OCI-LY3 (cell line): ENCODE results near the gene MPV17L2.

Experiments used
- H2AFZ ChIP-seq: fragments of 200-600, 300-600 bp; shearing (Covaris generic); 2 replicates; pipeline ENCODE4 v1.6.0; 2014; ENCODE audit warnings: antibody characterized with exemption, low read depth, low read length
- H3K27ac ChIP-seq: fragments of 200-600, 300-600 bp; sonication (generic); 2 replicates; pipeline ENCODE4 v1.5.1; 2014; ENCODE audit warnings: mild to moderate bottlenecking, low read length, moderate library complexity, mixed read lengths
- H3K27me3 ChIP-seq: fragments of 200-600, 300-600 bp; sonication (generic); 2 replicates; pipeline ENCODE4 v1.6.1; 2014; ENCODE audit warnings: low read depth, low read length, mixed read lengths
- H3K36me3 ChIP-seq: fragments of 200-600, 300-600 bp; sonication (generic); replicated peaks from 2 replicates; pipeline ENCODE3; 2014; ENCODE audit warnings: low read depth, low read length, mixed read lengths
- H3K4me1 ChIP-seq: fragments of 300-600, 200-600 bp; sonication (generic); 2 replicates; pipeline ENCODE4 v1.6.1; 2014; ENCODE audit warnings: low read length, mixed read lengths
- H3K4me2 ChIP-seq: fragments of 200-600, 300-600 bp; sonication (generic); 2 replicates; pipeline ENCODE4 v1.6.1; 2014; ENCODE audit warnings: low read length, mixed read lengths
- H3K4me3 ChIP-seq: fragments of 300-600, 200-600 bp; sonication (generic); 2 replicates; pipeline ENCODE4 v1.5.1; 2014; ENCODE audit warnings: antibody characterized with exemption, mild to moderate bottlenecking, low read length, moderate library complexity
- H3K79me2 ChIP-seq: fragments of 300-600, 200-600 bp; shearing (Covaris generic); 2 replicates; pipeline ENCODE4 v1.6.1; 2014; ENCODE audit warnings: mild to moderate bottlenecking, low read length, mixed read lengths
- H3K9ac ChIP-seq: fragments of 300-600, 200-600 bp; shearing (Covaris generic); 2 replicates; pipeline ENCODE4 v1.6.0; 2014; ENCODE audit warnings: mild to moderate bottlenecking, low read length, moderate library complexity
- H3K9me3 ChIP-seq: fragments of 200-600, 300-600 bp; shearing (Covaris generic); 2 replicates; pipeline ENCODE4 v1.6.1; 2014; ENCODE audit warnings: low read length, mixed read lengths; ENCODE audit not compliant: insufficient read depth
- H4K20me1 ChIP-seq: fragments of 200-600, 300-600 bp; sonication (generic); 2 replicates; pipeline ENCODE4 v1.6.1; 2016; ENCODE audit warnings: low read length, mixed read lengths; ENCODE audit not compliant: insufficient read depth
- EZH2phosphoT487 ChIP-seq: fragments of 200-600 bp; shearing (Covaris generic); IDR thresholded peaks from 2 replicates; pipeline ENCODE4 v1.6.1; 2018; ENCODE audit warnings: antibody characterized with exemption, mixed run types, low read depth
- TF ChIP-seq, protein P1 (sequence below): fragments of 200-600, 300-600 bp; sonication (generic); IDR thresholded peaks from 2 replicates; pipeline ENCODE4 v1.5.1; 2014; ENCODE audit warnings: antibody characterized with exemption, low read length, low read depth

Gene MPV17L2

DNA sequence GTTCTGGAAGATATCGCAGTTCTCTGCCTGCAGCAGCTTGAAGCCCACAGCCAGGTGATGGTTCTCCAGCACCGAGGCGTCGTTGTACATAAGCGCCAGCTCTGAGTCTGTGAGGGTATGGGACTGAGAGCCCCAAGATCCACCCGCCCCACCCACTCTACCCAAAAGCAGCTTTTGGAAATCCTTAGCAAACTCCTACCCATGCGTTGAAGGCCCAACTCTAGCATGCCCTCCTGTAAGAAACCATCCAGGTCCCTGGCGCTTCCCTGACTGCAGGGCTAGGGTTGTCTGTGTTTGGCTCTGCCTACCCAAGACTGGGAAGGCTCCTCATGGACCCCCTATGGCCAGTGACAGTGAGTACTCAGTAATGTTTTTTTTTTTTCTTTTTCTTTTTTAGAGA is 23.8 kb downstream of the MPV17L2 start:
- Histone ChIP-seq H2AFZ (no peak overlapping the region), H3K79me2 (no peaks in the 10 kb centered on the region), H3K9ac (no peak overlapping the region), H3K4me2 (no peak overlapping the region), H3K9me3 (no peaks in the 10 kb centered on the region), H3K4me3 (no peak overlapping the region), H3K27ac (no peak overlapping the region), H4K20me1 (no peaks in the 10 kb centered on the region), H3K27me3 (peaks cover 11% of the 10 kb centered on the region), H3K36me3 (no peaks in the 10 kb centered on the region), H3K4me1 (peaks cover 11% of the 10 kb centered on the region)
- TF ChIP-seq, protein P1, sequence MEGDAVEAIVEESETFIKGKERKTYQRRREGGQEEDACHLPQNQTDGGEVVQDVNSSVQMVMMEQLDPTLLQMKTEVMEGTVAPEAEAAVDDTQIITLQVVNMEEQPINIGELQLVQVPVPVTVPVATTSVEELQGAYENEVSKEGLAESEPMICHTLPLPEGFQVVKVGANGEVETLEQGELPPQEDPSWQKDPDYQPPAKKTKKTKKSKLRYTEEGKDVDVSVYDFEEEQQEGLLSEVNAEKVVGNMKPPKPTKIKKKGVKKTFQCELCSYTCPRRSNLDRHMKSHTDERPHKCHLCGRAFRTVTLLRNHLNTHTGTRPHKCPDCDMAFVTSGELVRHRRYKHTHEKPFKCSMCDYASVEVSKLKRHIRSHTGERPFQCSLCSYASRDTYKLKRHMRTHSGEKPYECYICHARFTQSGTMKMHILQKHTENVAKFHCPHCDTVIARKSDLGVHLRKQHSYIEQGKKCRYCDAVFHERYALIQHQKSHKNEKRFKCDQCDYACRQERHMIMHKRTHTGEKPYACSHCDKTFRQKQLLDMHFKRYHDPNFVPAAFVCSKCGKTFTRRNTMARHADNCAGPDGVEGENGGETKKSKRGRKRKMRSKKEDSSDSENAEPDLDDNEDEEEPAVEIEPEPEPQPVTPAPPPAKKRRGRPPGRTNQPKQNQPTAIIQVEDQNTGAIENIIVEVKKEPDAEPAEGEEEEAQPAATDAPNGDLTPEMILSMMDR, result no peak
- TF ChIP-seq EZH2phosphoT487, result no peak

DNA sequence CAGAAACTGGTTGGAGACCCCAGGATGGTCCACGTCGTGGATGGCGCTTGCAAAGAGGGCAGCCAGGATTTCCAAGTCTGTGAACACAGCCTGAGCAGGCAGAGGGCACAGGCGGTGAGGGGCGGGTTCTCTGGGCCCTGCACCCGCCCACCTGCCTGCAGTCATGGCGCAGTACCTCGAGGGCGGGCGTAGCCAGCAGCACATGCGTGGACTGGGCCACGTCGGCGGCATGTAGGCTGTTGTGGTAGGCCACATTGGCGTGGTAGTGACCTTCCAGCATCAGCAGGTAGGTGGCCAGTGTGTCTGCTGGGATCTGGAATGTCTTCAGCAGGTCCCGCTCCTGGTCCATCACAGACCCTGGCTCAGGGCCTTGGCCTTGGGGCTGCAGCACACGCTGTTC is 25.1 kb downstream of the MPV17L2 start:
- no peak overlapping the region for H3K4me2 ChIP-seq
- H3K36me3 ChIP-seq, result no peaks in the 10 kb centered on the region
- no peaks in the 10 kb centered on the region for H4K20me1 ChIP-seq
- H3K4me3 ChIP-seq, result no peak overlapping the region
- H3K9ac ChIP-seq, result no peak overlapping the region
- H3K9me3 ChIP-seq, result no peaks in the 10 kb centered on the region
- TF ChIP-seq EZH2phosphoT487, result no peak
- TF ChIP-seq, protein P1, result no peak
- H3K4me1 ChIP-seq, result peaks cover 11% of the 10 kb centered on the region
- no peak overlapping the region for H3K27ac ChIP-seq
- no peak overlapping the region for H2AFZ ChIP-seq
- no peaks in the 10 kb centered on the region for H3K79me2 ChIP-seq
- peaks cover 11% of the 10 kb centered on the region for H3K27me3 ChIP-seq

DNA sequence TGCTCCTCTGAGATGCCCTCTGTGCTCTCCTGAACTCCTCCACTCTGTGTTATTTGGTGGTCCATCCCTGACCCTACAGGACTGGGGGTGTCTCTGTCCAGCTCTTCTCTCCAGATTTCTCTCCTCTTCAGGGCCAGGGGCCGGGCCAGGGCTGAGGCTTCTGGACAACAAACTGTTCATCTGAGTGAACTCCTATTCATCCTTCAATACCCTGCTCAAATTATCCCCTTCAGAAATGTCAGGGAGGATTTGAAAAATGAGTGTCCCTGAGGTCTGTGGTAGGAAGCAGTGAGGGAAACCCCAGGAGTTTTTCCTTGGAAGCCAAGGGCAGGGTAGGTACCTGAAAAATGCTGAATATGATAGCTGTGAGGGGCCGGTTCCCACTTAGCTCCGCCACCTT is 25.6 kb downstream of the MPV17L2 start:
- Histone ChIP-seq H4K20me1 (no peaks in the 10 kb centered on the region), H3K36me3 (no peaks in the 10 kb centered on the region), H3K79me2 (no peaks in the 10 kb centered on the region), H3K4me3 (no peak overlapping the region), H3K4me2 (no peak overlapping the region), H3K9ac (no peak overlapping the region), H3K9me3 (no peaks in the 10 kb centered on the region), H3K27me3 (peaks cover 11% of the 10 kb centered on the region), H3K27ac (no peak overlapping the region), H3K4me1 (peaks cover 11% of the 10 kb centered on the region), H2AFZ (no peak overlapping the region)
- TF ChIP-seq EZH2phosphoT487, result no peak
- TF ChIP-seq, protein P1, result no peak

DNA sequence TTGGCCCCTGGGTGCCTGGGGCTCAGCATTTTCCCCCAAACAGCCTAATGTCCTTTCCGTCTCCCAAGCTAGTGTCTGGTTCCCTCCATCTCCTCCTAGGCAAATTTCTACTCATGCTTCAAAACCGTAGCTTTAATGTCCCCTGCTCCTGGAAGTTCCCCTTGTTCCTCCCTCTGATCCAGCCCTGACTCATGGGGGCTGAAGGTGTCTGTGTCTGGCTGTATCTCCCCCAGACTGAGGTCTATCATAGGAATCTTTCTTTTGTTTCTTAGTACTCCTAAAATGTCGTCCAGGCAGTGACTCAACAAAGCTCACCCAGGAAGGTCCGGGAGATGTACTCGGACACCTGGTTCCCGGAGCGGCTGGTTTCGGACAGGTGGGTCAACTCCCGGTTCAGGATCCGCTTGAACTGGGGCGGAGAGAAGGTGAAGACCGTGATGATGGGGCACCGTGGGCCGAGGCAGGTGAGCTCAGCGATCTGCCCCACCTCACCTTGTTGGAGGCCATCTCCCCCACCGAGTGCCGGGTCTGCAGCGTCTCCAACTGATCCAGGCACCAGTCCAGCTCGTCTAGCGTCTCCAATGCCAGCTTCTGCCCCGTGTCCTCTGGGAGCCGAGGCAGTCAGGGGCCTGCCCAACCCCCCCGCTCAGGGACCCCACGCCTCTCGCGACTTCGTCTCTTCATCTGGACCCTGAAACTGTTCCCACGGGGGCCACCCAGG is 27.1 kb downstream of the MPV17L2 start:
- H2AFZ ChIP-seq, result no peak overlapping the region
- H3K4me1 ChIP-seq, result peaks cover 11% of the 10 kb centered on the region
- TF ChIP-seq EZH2phosphoT487, result no peak
- TF ChIP-seq, protein P1, result no peak
- no peak overlapping the region for H3K4me2 ChIP-seq
- no peak overlapping the region for H3K27ac ChIP-seq
- H4K20me1 ChIP-seq, result no peaks in the 10 kb centered on the region
- no peaks in the 10 kb centered on the region for H3K79me2 ChIP-seq
- no peaks in the 10 kb centered on the region for H3K36me3 ChIP-seq
- H3K4me3 ChIP-seq, result no peak overlapping the region
- no peaks in the 10 kb centered on the region for H3K9me3 ChIP-seq
- H3K27me3 ChIP-seq, result peaks cover 2% of the 10 kb centered on the region; the same call in 1 of the 2 replicates
- no peak overlapping the region for H3K9ac ChIP-seq
